Ishikawa (cell line): Measurements from ENCODE around the gene SLC35A5.

Source experiments
- CEBPB ChIP-seq: IDR thresholded peaks from 2 replicates; pipeline ENCODE4 v1.6.1; 2012
- CREB1 ChIP-seq: IDR thresholded peaks from 2 replicates; pipeline ENCODE4 v1.6.1; 2012; ENCODE audit warnings: low read depth
- EP300 ChIP-seq: IDR thresholded peaks from 2 replicates; pipeline ENCODE4 v1.6.1; 2012; ENCODE audit warnings: borderline replicate concordance
- MAX ChIP-seq: IDR thresholded peaks from 2 replicates; pipeline ENCODE4 v1.6.1; 2012
- RAD21 ChIP-seq: IDR thresholded peaks from 2 replicates; pipeline ENCODE4 v1.6.1; 2012; ENCODE audit warnings: low read depth
- TAF1 ChIP-seq: IDR thresholded peaks from 2 replicates; pipeline ENCODE4 v1.6.1; 2012; ENCODE audit warnings: low read depth, mild to moderate bottlenecking
- TCF12 ChIP-seq: IDR thresholded peaks from 2 replicates; pipeline ENCODE4 v1.6.1; 2012; ENCODE audit warnings: low read depth
- YY1 ChIP-seq: IDR thresholded peaks from 2 replicates; pipeline ENCODE4 v1.6.1; 2012; ENCODE audit warnings: low read depth
- TF ChIP-seq, protein P1 (sequence below): IDR thresholded peaks from 2 replicates; pipeline ENCODE4 v1.6.1; 2012; ENCODE audit warnings: low read depth, mild to moderate bottlenecking

- no peak for TF ChIP-seq TAF1
- TF ChIP-seq RAD21, result no peak
- no peak for TF ChIP-seq EP300
- TF ChIP-seq YY1, result no peak
- TF ChIP-seq CREB1, result no peak
- no peak for TF ChIP-seq MAX
- TF ChIP-seq CEBPB, result no peak
- TF ChIP-seq, protein P1, sequence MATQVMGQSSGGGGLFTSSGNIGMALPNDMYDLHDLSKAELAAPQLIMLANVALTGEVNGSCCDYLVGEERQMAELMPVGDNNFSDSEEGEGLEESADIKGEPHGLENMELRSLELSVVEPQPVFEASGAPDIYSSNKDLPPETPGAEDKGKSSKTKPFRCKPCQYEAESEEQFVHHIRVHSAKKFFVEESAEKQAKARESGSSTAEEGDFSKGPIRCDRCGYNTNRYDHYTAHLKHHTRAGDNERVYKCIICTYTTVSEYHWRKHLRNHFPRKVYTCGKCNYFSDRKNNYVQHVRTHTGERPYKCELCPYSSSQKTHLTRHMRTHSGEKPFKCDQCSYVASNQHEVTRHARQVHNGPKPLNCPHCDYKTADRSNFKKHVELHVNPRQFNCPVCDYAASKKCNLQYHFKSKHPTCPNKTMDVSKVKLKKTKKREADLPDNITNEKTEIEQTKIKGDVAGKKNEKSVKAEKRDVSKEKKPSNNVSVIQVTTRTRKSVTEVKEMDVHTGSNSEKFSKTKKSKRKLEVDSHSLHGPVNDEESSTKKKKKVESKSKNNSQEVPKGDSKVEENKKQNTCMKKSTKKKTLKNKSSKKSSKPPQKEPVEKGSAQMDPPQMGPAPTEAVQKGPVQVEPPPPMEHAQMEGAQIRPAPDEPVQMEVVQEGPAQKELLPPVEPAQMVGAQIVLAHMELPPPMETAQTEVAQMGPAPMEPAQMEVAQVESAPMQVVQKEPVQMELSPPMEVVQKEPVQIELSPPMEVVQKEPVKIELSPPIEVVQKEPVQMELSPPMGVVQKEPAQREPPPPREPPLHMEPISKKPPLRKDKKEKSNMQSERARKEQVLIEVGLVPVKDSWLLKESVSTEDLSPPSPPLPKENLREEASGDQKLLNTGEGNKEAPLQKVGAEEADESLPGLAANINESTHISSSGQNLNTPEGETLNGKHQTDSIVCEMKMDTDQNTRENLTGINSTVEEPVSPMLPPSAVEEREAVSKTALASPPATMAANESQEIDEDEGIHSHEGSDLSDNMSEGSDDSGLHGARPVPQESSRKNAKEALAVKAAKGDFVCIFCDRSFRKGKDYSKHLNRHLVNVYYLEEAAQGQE, result no peak
- no peak for TF ChIP-seq TCF12
These were observed 47.2 kb upstream of the SLC35A5 start for GRCh38 chr3:112514527-112515128.
